Keratinocyte (primary cell): ENCODE data around the gene MARCHF3.
"Not testable (repeated sequence)": the region's sequence is repeated elsewhere in the genome, so short reads cannot be mapped to it uniquely, and the experiment has no call there.

Experiments used
- CTCF ChIP-seq, 3 experiments: IDR thresholded peaks in 1 of 3; conservative IDR thresholded peaks in 1 of 3; optimal IDR thresholded peaks in 1 of 3; 2 replicates in 2 of 3; 3 replicates in 1 of 3; pipeline versions ENCODE3 to v1.5.1; 2011; ENCODE audit warnings: low read length in 3 of 3, mild to moderate bottlenecking in 3 of 3, moderate library complexity in 2 of 3, control low read depth in 1 of 3, inconsistent platforms in 1 of 3; ENCODE audit not compliant: insufficient read depth in 2 of 3; ENCODE audit errors: extremely low read depth in 1 of 3
- EZH2 ChIP-seq: IDR thresholded peaks from one replicate; pipeline ENCODE4 v1.6.1; 2012; ENCODE audit warnings: inconsistent platforms, mild to moderate bottlenecking, low read length, moderate library complexity

GRCh38 chr5:126895712-126896111 is 134.6 kb downstream of the MARCHF3 start:
- TF ChIP-seq CTCF (optimal IDR thresholded peaks at IDR 0.05 in 1 of 3, IDR thresholded peaks at IDR 0.05 in 1 of 3, conservative IDR thresholded peaks at IDR 0.05 in 1 of 3; ENCODE audit: extremely low read depth in 1 of 3, insufficient read depth in 2 of 3, low read length in 3 of 3); EZH2: not testable (repeated sequence)
